K562 (cell line): ENCODE results near the gene TTN. TPM values are rescaled to one million over a fixed set of nuclear protein-coding genes. Genes with fewer than 3 reads are reported as not detected.

Experiments
- ATAC-seq: fragments of 200-7000 bp; cut with Tn5 transposase; 3 replicates; pipeline ENCODE4 v1.9.1; 2020; ENCODE audit warnings: moderate library complexity
- BruUV-seq: library from RNA; stranded (reverse); fragments of 400-500 nt; replicated peaks from 2 replicates; lab custom pipeline; 2021; lab: Mats Ljungman, UMichigan
- CTCF ChIA-PET: fragments of 300-600 bp; formaldehyde crosslinking; extraction: SDS; loops from one replicate; lab custom pipeline; 2021; ENCODE audit warnings: low intra/inter-chr PET ratio; lab: Yijun Ruan, JAX
- POLR2A ChIA-PET: fragments of 300-600, 350-650 bp; sonication (Branson Sonifier 250); formaldehyde crosslinking; extraction: SDS; loops from one replicate; lab custom pipeline; 2021; ENCODE audit warnings: antibody characterized with exemption, inconsistent platforms; lab: Yijun Ruan, JAX
- DNase-seq, 4 experiments: peaks; one replicate each; pipeline versions ENCODE4 v3.0.0 to v3.0.0-alpha.2; 2011 to 2018; ENCODE audit warnings: low spot score in 3 of 4, mixed read lengths in 3 of 4; ENCODE audit errors: extremely low read depth in 1 of 4
- FAIRE-seq: peaks from 2 replicates; lab custom pipeline; 2011; peaks lifted over from hg19 to GRCh38; lab: Jason Lieb, UNC
- H2AFZ ChIP-seq: 2 replicates; pipeline ENCODE4 v1.6.0; 2011; ENCODE audit warnings: low read depth, low read length, control low read depth, inconsistent platforms
- H3K27ac ChIP-seq: fragments of 200-600 bp; 3 replicates; pipeline ENCODE4 v1.8.0; 2011; ENCODE audit warnings: low read depth, mild to moderate bottlenecking, control low read depth, inconsistent platforms, low read length, moderate library complexity, mixed read lengths; ENCODE audit errors: extremely low read depth
- H3K27me3 ChIP-seq, 2 experiments: fragments of 300-600 bp in 1 of 2; 2 replicates in 1 of 2; 3 replicates in 1 of 2; pipeline versions ENCODE4 v1.6.0 to v1.8.0; 2011; ENCODE audit warnings: inconsistent platforms in 2 of 2, low read length in 2 of 2, mild to moderate bottlenecking in 1 of 2, mixed read lengths in 1 of 2, moderate library complexity in 1 of 2; ENCODE audit not compliant: control insufficient read depth in 2 of 2, insufficient read depth in 2 of 2
- H3K36me3 ChIP-seq: fragments of 300-600 bp; 3 replicates; pipeline ENCODE4 v1.8.0; 2011; ENCODE audit warnings: mild to moderate bottlenecking, low read length, inconsistent platforms; ENCODE audit not compliant: control insufficient read depth, insufficient read depth
- H3K4me1 ChIP-seq, 2 experiments: fragments of 200-600 bp in 1 of 2; replicated peaks in 1 of 2; 2 replicates in 1 of 2; 3 replicates in 1 of 2; pipeline versions ENCODE4 v1.5.1 to v1.8.0; 2011; ENCODE audit warnings: inconsistent platforms in 2 of 2, low read length in 2 of 2, mild to moderate bottlenecking in 1 of 2, mixed read lengths in 1 of 2, moderate library complexity in 1 of 2; ENCODE audit not compliant: control insufficient read depth in 2 of 2, insufficient read depth in 2 of 2
- H3K4me2 ChIP-seq: 2 replicates; pipeline ENCODE4 v1.6.1; 2011; ENCODE audit warnings: low read length, control low read depth, inconsistent platforms, mixed read lengths; ENCODE audit not compliant: insufficient read depth
- H3K4me3 ChIP-seq: fragments of 200-600 bp; sonication (generic), shearing (Covaris generic); 2 replicates; pipeline ENCODE4 v1.5.1; 2016; ENCODE audit warnings: control low read depth, inconsistent platforms
- H3K79me2 ChIP-seq: fragments of 200-600 bp; 3 replicates; pipeline ENCODE4 v1.8.0; 2011; ENCODE audit warnings: low read length, inconsistent platforms; ENCODE audit not compliant: control insufficient read depth, insufficient read depth
- H3K9ac ChIP-seq, 2 experiments: 2 replicates each; pipeline versions ENCODE4 v1.6.0 to v1.6.1; 2011; ENCODE audit warnings: low read depth in 2 of 2, low read length in 2 of 2, control low read depth in 1 of 2, inconsistent platforms in 1 of 2, mild to moderate bottlenecking in 1 of 2, mixed read lengths in 1 of 2; ENCODE audit not compliant: insufficient read depth in 1 of 2
- H3K9me1 ChIP-seq: one replicate; pipeline ENCODE4 v1.6.0; 2011; ENCODE audit warnings: inconsistent platforms, mild to moderate bottlenecking, low read length, moderate library complexity; ENCODE audit not compliant: control insufficient read depth, insufficient read depth
- H3K9me3 ChIP-seq: replicated peaks from 2 replicates; pipeline ENCODE4 v1.5.1; 2011; ENCODE audit warnings: low read depth, low read length, inconsistent platforms; ENCODE audit not compliant: control insufficient read depth, insufficient read depth
- H4K20me1 ChIP-seq: replicated peaks from 2 replicates; pipeline ENCODE4 v1.6.1; 2011; ENCODE audit warnings: low read length, inconsistent platforms, mixed read lengths; ENCODE audit not compliant: control insufficient read depth, insufficient read depth
- CEBPB ChIP-seq: fragments of 450-650 bp; IDR thresholded peaks from 2 replicates; pipeline ENCODE4 v1.6.1; 2016; ENCODE audit warnings: missing genetic modification characterization, missing compliant biosample characterization
- CEBPG ChIP-seq, 3 experiments: fragments of 200-800 bp in 1 of 3; sonication (Bioruptor generic) in 1 of 3; sonication (generic) in 1 of 3; formaldehyde crosslinking in 1 of 3; IDR thresholded peaks in 2 of 3; conservative IDR thresholded peaks in 1 of 3; 2 replicates each; pipeline versions ENCODE4 v1.6.1 to v1.8.0; 2016 to 2022; ENCODE audit warnings: missing compliant biosample characterization in 2 of 3, missing genetic modification characterization in 2 of 3, mild to moderate bottlenecking in 1 of 3, missing genetic modification reagents in 1 of 3
- WGBS: fragments of 100-300 bp; shearing (Covaris generic); methylation state at CpG from one replicate; pipeline ENCODE4 v1.1.6; 2016; ENCODE audit warnings: low coverage, mixed read lengths; ENCODE audit not compliant: insufficient coverage; ENCODE audit errors: missing lambda C conversion rate; 5-methylcytosine and 5-hydroxymethylcytosine counted together
- in situ Hi-C: fragments of 300-500 bp; cut with MboI; formaldehyde crosslinking; loops from 4 replicates; pipeline ENCODE4 v1.15.0; 2018; ENCODE audit warnings: inconsistent platforms, mixed read lengths
- intact Hi-C: fragments of 100-400 bp; cut with micrococcal nuclease; formaldehyde crosslinking; loops from 2 replicates; pipeline ENCODE4 v1.14.2; 2022
- polyA plus RNA-seq, 8 experiments: library from polyadenylated mRNA; depleted of rRNA in 4 of 8; stranded (reverse) in 5 of 8; unstranded in 3 of 8; fragments of >200 nt; fragmentation: Nextera tagmentation in 2 of 8; fragmentation: Illumina TruSeq in 1 of 8; extraction: Ambion mirVana in 2 of 8; extraction: Trizol in 1 of 8; gene quantifications; 2 replicates each; pipeline versions ENCODE4 v1.2.1 to v1.2.3, GENCODE V29; 2011 to 2014; ENCODE audit warnings: inconsistent platforms in 1 of 8, missing spikeins in 1 of 8
- total RNA-seq, 7 experiments: library from RNA; depleted of rRNA in 6 of 7; stranded (reverse); fragments of >200 nt in 6 of 7; fragmentation: Illumina TruSeq in 2 of 7; extraction: Trizol in 2 of 7; gene quantifications; 2 replicates each; pipeline versions ENCODE4 v1.2.1 to v1.2.3, GENCODE V29; 2011 to 2021; ENCODE audit warnings: low replicate concordance in 1 of 7
- TF ChIP-seq, protein P1 (sequence below): fragments of 250-450 bp; sonication (Bioruptor Pico); IDR thresholded peaks from 2 replicates; pipeline ENCODE4 v1.5.1; 2021; ENCODE audit warnings: mild to moderate bottlenecking
- TF ChIP-seq, protein P2 (sequence below), 2 experiments: fragments of 450-650 bp in 1 of 2; sonication (generic) in 1 of 2; formaldehyde crosslinking in 1 of 2; IDR thresholded peaks in 1 of 2; conservative IDR thresholded peaks in 1 of 2; 2 replicates each; pipeline versions ENCODE4 v1.6.1 to v1.8.1; 2016 to 2023; ENCODE audit warnings: mild to moderate bottlenecking in 2 of 2, moderate library complexity in 2 of 2, inconsistent platforms in 1 of 2, missing genetic modification reagents in 1 of 2

TTN gene
- total and polyA plus RNA-seq, 9 of the 15 experiments (the other 6 are each of a cell fraction or from before 2014, with no cell fraction given), result under 0.01 to 0.20 (median 0.04) TPM; not detected in 1

- ATAC-seq (no peak), FAIRE-seq (no peak), DNase-seq (no peak)
- Histone ChIP-seq H3K4me2 (no peak overlapping the region), H3K36me3 (no peaks in the 10 kb centered on the region), H3K9ac (no peak overlapping the region), H3K27me3 (no peaks in the 10 kb centered on the region; a peak in 1 of 5 replicates), H3K27ac (no peak overlapping the region), H3K9me1 (no peaks in the 10 kb centered on the region), H2AFZ (no peak overlapping the region), H3K4me1 (no peaks in the 10 kb centered on the region), H4K20me1 (no peaks in the 10 kb centered on the region), H3K9me3 (no peaks in the 10 kb centered on the region), H3K79me2 (no peaks in the 10 kb centered on the region), H3K4me3 (no peak overlapping the region)
- WGBS, result 0% methylated on average over 2 of the region's 2 CpGs
- no TSS peak for BruUV-seq
- TF ChIP-seq, protein P1, sequence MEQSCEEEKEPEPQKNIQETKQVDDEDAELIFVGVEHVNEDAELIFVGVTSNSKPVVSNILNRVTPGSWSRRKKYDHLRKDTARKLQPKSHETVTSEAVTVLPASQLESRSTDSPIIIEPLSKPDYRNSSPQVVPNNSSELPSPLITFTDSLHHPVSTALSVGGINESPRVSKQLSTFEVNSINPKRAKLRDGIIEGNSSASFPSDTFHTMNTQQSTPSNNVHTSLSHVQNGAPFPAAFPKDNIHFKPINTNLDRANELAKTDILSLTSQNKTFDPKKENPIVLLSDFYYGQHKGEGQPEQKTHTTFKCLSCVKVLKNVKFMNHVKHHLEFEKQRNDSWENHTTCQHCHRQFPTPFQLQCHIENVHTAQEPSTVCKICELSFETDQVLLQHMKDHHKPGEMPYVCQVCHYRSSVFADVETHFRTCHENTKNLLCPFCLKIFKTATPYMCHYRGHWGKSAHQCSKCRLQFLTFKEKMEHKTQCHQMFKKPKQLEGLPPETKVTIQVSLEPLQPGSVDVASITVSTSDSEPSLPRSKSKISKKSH (CRISPR knock-in tag), result no peak
- TF ChIP-seq, protein P2, sequence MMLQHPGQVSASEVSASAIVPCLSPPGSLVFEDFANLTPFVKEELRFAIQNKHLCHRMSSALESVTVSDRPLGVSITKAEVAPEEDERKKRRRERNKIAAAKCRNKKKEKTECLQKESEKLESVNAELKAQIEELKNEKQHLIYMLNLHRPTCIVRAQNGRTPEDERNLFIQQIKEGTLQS (IDR thresholded peaks at IDR 0.05), result peak; percentile 81
- TF ChIP-seq, protein P2 (CRISPR knock-in tag; conservative IDR thresholded peaks at IDR 0.05), result no peak
- TF ChIP-seq CEBPG (CRISPR knock-in tag; IDR thresholded peaks at IDR 0.05), result no peak
- TF ChIP-seq CEBPG (tag; conservative IDR thresholded peaks at IDR 0.05 in 1 of 2, IDR thresholded peaks at IDR 0.05 in 1 of 2), result peak; percentile 73 to 75
- TF ChIP-seq CEBPB (tag), result 0 out of 2 replicates have a peak, but pooled peaks have one; percentile 16
- CTCF ChIA-PET, result no interaction called here
- in situ Hi-C loops, result no loop called here
- POLR2A ChIA-PET, result no interaction called here
- intact Hi-C loops, result no loop called here
Measured at GRCh38 chr2:178787155-178787554, 20.1 kb downstream of the TTN start.
